ENCODE data around the gene IQCH. TPM values are rescaled to one million over a fixed set of nuclear protein-coding genes. Genes with fewer than 3 reads are reported as not detected.

The IQCH gene
- total RNA-seq, 2 experiments from 2014 or later = 1.2 to 1.7 TPM

DNA sequence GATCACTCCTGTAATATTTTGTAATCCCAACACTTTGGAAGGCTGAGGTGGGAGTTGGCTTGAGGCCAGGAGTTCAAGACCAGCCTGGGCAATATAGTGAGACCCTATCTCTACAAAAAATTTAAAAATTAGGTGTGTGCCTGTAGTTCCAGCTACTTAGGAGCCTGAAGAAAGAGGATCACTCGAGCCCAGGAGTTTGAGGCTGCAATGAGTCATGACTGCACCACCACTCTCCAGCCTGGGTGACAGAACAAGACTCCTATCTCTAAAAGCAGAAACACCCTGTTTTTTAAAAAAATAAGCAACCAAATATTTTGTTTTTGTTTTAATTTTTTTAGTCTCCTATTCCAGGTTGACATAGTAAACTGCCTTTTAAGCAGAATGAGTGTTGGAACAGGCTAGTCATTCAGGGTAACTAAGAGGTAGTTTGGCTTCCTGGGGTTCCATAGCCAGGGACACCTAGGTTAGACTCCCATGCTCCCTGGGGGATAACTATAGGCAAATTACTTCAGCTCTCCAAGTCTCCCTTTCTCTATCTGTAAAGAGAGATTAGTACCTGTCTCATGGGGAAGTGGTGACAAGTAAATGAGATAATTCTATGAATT, 151.8 kb downstream of the IQCH start:
- intact Hi-C loops (cut with micrococcal nuclease) = no loop called here
- no peak overlapping the region for H3K4me3 Mint-ChIP-seq
- ChIA-PET POLR2A (no interaction called here), CTCF (interaction anchor here (0.9 kb wide), 1 partner anchor 460 kb away, joined by 3 read pairs; no protein-coding TSS in a partner anchor)
- DNase-seq (no peak), ATAC-seq (no peak)
- H3K27me3 Mint-ChIP-seq = no peaks in the 10 kb centered on the region
- no peak overlapping the region for H3K27ac Mint-ChIP-seq
- no peaks in the 10 kb centered on the region for H3K36me3 Mint-ChIP-seq (ENCODE audit: low read depth)
- TF ChIP-seq, protein P1, sequence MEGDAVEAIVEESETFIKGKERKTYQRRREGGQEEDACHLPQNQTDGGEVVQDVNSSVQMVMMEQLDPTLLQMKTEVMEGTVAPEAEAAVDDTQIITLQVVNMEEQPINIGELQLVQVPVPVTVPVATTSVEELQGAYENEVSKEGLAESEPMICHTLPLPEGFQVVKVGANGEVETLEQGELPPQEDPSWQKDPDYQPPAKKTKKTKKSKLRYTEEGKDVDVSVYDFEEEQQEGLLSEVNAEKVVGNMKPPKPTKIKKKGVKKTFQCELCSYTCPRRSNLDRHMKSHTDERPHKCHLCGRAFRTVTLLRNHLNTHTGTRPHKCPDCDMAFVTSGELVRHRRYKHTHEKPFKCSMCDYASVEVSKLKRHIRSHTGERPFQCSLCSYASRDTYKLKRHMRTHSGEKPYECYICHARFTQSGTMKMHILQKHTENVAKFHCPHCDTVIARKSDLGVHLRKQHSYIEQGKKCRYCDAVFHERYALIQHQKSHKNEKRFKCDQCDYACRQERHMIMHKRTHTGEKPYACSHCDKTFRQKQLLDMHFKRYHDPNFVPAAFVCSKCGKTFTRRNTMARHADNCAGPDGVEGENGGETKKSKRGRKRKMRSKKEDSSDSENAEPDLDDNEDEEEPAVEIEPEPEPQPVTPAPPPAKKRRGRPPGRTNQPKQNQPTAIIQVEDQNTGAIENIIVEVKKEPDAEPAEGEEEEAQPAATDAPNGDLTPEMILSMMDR (IDR thresholded peaks at IDR 0.05) = no peak
- H3K9me3 Mint-ChIP-seq = no peaks in the 10 kb centered on the region
- H3K4me1 Mint-ChIP-seq (ENCODE audit: low read depth) = no peaks in the 10 kb centered on the region

DNA sequence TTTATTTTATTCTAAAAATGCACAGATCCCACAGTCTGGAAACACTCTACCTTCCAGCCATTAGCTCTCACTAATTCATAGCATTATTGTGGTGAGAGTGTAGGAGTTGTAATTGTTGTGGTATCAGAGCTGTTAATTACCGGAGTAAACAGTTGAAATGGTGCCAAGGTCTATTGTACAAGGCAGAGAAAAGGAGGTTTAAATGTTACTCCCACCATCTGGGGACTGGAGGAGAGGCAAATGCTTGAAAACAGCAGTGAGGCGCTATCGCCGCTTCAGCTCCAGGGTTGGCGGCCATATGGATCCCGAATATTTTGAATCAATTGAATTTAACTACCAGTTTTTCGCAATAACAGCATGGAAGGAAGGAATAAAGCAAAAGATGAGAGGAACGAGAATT, 153.2 kb downstream of the IQCH start:
- Mint-ChIP-seq H3K27ac (no peak overlapping the region), H3K36me3 (ENCODE audit: low read depth) (peaks cover 3% of the 10 kb centered on the region), H3K4me3 (no peak overlapping the region), H3K4me1 (ENCODE audit: low read depth) (no peaks in the 10 kb centered on the region), H3K27me3 (no peaks in the 10 kb centered on the region), H3K9me3 (no peaks in the 10 kb centered on the region)
- no peak for DNase-seq
- TF ChIP-seq, protein P1 (IDR thresholded peaks at IDR 0.05) = no peak
- ChIA-PET POLR2A (no interaction called here), CTCF (interaction anchor here (1.2 to 1.3 kb wide), 2 partner anchors 11 to 12 kb away, joined by 3 to 4 read pairs; no protein-coding TSS in a partner anchor)
- intact Hi-C loops (cut with micrococcal nuclease) = no loop called here
- ATAC-seq = no peak

DNA sequence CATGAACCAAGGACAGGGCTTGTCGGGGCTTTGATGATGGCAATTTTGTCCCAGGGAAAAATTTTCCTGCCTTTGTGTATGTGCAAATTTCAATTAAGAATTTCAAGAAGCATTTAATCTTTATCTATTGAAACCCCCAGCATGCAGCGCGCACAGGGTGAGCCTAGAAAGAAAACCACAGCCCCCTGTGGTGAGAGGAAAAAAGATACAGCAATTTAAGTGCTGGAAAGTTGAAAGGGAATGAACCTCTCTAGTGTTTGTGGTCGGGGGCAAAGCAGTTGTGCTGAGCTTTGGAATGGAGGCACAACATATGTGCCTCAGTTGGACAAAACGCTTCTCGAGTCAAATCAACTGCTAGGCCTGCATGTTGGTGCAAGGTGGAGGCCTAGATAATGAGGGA, 154.6 kb downstream of the IQCH start:
- Mint-ChIP-seq H3K27me3 (no peaks in the 10 kb centered on the region), H3K9me3 (no peaks in the 10 kb centered on the region), H3K36me3 (ENCODE audit: low read depth) (peaks cover 4% of the 10 kb centered on the region), H3K27ac (no peak overlapping the region), H3K4me3 (no peak overlapping the region), H3K4me1 (ENCODE audit: low read depth) (no peaks in the 10 kb centered on the region)
- POLR2A ChIA-PET = no interaction called here
- CTCF ChIA-PET = interaction anchor here (1.6 kb wide), 1 partner anchor 24 kb away, joined by 4 read pairs; no protein-coding TSS in a partner anchor
- intact Hi-C loops (cut with micrococcal nuclease) = no loop called here
- no peak for ATAC-seq
- DNase-seq = no peak
- TF ChIP-seq, protein P1 (IDR thresholded peaks at IDR 0.05) = no peak

DNA sequence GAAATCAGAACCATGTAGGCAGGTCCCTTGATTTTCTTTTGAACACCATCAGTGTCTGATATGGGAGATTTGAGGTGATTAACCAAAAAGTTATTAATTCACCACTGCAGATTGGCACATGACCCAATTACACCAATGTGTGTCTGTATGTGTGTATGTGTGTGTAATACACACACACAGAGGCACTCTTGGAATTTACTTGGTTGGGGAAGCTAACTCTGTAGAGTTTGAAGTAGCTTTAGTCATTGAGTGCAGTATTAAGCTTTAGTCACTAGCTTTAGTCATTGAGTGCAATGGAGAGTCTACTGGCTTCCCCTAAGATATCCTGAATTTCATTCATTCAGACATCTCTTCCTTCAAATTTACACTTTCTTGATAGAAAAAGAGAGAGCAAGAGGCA, 156.9 kb downstream of the IQCH start:
- H3K4me1 Mint-ChIP-seq (ENCODE audit: low read depth) = no peaks in the 10 kb centered on the region
- intact Hi-C loops (cut with micrococcal nuclease) = no loop called here
- no peak overlapping the region for H3K27ac Mint-ChIP-seq
- no peak overlapping the region for H3K4me3 Mint-ChIP-seq
- DNase-seq (no peak), ATAC-seq (no peak)
- no peaks in the 10 kb centered on the region for H3K27me3 Mint-ChIP-seq
- H3K36me3 Mint-ChIP-seq (ENCODE audit: low read depth) = peaks cover 4% of the 10 kb centered on the region
- CTCF ChIA-PET = interaction anchor here (0.7 kb wide), 1 partner anchor 272 kb away, joined by 3 read pairs; no protein-coding TSS in a partner anchor
- no peaks in the 10 kb centered on the region for H3K9me3 Mint-ChIP-seq
- TF ChIP-seq, protein P1 (IDR thresholded peaks at IDR 0.05) = no peak
- POLR2A ChIA-PET = interaction anchor here (0.6 kb wide), 1 partner anchor 13 kb away, joined by 6 read pairs; no protein-coding TSS in a partner anchor

DNA sequence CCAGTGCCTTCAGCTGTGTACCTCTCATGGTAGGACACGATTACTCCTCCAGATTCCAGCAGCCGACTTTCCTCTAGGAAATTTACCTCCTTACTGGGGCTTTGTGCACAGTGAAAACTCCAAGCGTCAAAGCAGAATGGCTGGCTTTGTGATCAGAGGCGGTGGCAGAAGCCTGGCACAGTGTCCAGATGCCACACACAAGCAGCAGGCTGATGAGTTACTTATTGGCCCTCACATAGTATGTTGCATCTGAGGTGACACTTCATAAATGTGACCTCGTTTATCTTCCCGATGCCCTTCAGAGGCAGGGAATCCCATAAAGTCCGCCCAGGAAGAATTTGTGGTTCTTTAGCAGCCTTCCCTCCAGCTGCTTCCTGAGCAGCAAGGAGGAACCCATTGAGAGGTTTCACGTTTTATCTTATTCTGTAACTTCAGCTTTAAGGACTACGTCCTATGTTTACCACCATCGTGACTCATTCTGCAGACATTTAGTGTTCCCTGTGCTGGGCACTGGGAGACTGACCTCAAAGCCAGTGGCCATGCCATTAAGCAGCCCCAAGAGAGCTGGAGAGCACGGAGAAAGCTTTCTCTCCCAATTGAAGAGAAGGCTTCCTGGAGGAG, 159.3 kb downstream of the IQCH start:
- Mint-ChIP-seq H3K4me3 (no peak overlapping the region), H3K36me3 (ENCODE audit: low read depth) (peaks cover 4% of the 10 kb centered on the region), H3K27ac (no peak overlapping the region), H3K9me3 (no peaks in the 10 kb centered on the region), H3K27me3 (no peaks in the 10 kb centered on the region), H3K4me1 (ENCODE audit: low read depth) (no peaks in the 10 kb centered on the region)
- ChIA-PET POLR2A (interaction anchor here (0.7 kb wide), 1 partner anchor 687 kb away, joined by 3 read pairs; no protein-coding TSS in a partner anchor), CTCF (interaction anchor here (1.1 to 1.3 kb wide), 2 partner anchors 20 to 43 kb away, joined by 3 to 5 read pairs; no protein-coding TSS in a partner anchor)
- intact Hi-C loops (cut with micrococcal nuclease) = no loop called here
- TF ChIP-seq, protein P1 (IDR thresholded peaks at IDR 0.05) = no peak
- DNase-seq = no peak
- ATAC-seq = no peak
